Breast epithelium (tissue), 4 donors: Measurements from ENCODE around the gene KIF3B. TPM values are rescaled to one million over a fixed set of nuclear protein-coding genes. Genes with fewer than 3 reads are reported as not detected.

Source experiments
- DNase-seq, 2 donors: peaks; one replicate each; pipeline ENCODE4 v3.0.0-alpha.2; 2019; ENCODE audit warnings: low spot score in 2 of 2
- H3K27ac ChIP-seq, 2 donors: fragments of 200-600 bp; sonication (generic) in 1 of 2; one replicate each; pipeline ENCODE4 v1.5.1; 2016 to 2019; ENCODE audit warnings: mild to moderate bottlenecking in 1 of 2
- H3K27me3 ChIP-seq, 2 donors: fragments of 200-600 bp; sonication (generic) in 1 of 2; one replicate each; pipeline versions ENCODE4 v1.5.1 to v1.6.0; 2017 to 2019; ENCODE audit warnings: control low read depth in 1 of 2, mild to moderate bottlenecking in 1 of 2
- H3K36me3 ChIP-seq: fragments of 200-600 bp; one replicate; pipeline ENCODE4 v1.5.1; 2019
- H3K4me1 ChIP-seq, 2 donors: fragments of 200-600 bp; sonication (generic); one replicate each; pipeline ENCODE4 v1.5.1; 2016 to 2019; ENCODE audit warnings: control low read depth in 1 of 2
- H3K4me3 ChIP-seq, 3 donors: fragments of 200-600 bp; sonication (generic); 1 replicate in 2 of 3; 2 replicates in 1 of 3; pipeline ENCODE4 v1.5.1; 2016 to 2019; ENCODE audit warnings: mild to moderate bottlenecking in 3 of 3, moderate library complexity in 2 of 3
- H3K9me3 ChIP-seq, 2 donors: fragments of 200-600 bp; sonication (generic) in 1 of 2; one replicate each; pipeline ENCODE4 v1.5.1; 2016 to 2019; ENCODE audit warnings: control low read depth in 1 of 2
- POLR2A ChIP-seq: fragments of 450-650 bp; IDR thresholded peaks from one replicate; pipeline ENCODE4 v1.6.1; 2016; ENCODE audit warnings: antibody characterized with exemption, mild to moderate bottlenecking, moderate library complexity
- POLR2AphosphoS5 ChIP-seq, 3 donors: sonication (generic); formaldehyde crosslinking; IDR thresholded peaks; one replicate each; pipeline ENCODE4 v1.6.1; 2017; ENCODE audit warnings: antibody characterized with exemption in 3 of 3
- intact Hi-C: fragments of 100-400 bp; cut with DNase I; formaldehyde crosslinking; loops from one replicate; pipeline ENCODE4 v1.15.1; 2023; ENCODE audit warnings: low total_unique reads
- total RNA-seq, 3 donors: library from RNA; depleted of rRNA; stranded (reverse); fragments of >200 nt; gene quantifications; one replicate each; pipeline ENCODE4 v1.1.0, GENCODE V29; 2016
- TF ChIP-seq, protein P1 (sequence below), 3 donors: fragments of 450-650 bp; IDR thresholded peaks; one replicate each; pipeline ENCODE4 v1.5.1; 2016 to 2017; ENCODE audit warnings: antibody characterized with exemption in 3 of 3, mild to moderate bottlenecking in 3 of 3, moderate library complexity in 3 of 3

The KIF3B gene
- total RNA-seq, 3 donors from 2014 or later, result 23.7 to 28.6 (median 24.6) TPM

DNA sequence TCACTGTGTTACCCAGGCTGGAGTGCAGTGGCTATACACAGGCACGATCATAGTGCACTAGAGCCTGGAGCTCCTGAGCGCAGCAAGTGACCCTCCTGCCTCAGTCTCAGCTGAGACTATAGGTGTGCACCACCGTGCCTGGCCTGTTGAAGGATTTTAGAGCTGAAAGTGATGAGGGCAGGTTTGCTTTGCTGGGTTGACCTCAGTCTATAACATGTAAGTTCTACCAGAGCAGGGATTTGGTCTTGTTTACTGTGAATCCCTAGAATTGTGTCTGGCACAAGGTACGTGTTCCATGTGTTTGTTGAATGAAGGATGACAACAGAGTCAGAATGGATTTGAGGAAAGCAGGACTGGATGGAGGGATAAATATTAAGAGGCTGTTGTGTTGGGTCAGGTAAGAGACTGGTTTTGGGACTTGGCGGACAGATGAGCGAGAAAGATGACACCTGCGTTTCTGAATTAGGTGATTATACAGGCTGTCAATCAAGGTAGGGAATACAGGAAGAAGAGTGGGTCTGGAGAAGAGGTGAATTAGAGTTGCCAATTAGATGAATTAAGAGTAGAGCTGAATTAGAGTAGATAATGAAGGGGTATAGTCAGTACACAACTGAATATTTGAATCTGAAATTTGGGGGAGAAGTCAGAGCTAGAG lies 87.2 kb downstream of the KIF3B start:
- intact Hi-C loops, result no loop called here
- DNase-seq, result no peak
- no peak for TF ChIP-seq POLR2AphosphoS5 (IDR thresholded peaks at IDR 0.05)
- TF ChIP-seq, protein P1, sequence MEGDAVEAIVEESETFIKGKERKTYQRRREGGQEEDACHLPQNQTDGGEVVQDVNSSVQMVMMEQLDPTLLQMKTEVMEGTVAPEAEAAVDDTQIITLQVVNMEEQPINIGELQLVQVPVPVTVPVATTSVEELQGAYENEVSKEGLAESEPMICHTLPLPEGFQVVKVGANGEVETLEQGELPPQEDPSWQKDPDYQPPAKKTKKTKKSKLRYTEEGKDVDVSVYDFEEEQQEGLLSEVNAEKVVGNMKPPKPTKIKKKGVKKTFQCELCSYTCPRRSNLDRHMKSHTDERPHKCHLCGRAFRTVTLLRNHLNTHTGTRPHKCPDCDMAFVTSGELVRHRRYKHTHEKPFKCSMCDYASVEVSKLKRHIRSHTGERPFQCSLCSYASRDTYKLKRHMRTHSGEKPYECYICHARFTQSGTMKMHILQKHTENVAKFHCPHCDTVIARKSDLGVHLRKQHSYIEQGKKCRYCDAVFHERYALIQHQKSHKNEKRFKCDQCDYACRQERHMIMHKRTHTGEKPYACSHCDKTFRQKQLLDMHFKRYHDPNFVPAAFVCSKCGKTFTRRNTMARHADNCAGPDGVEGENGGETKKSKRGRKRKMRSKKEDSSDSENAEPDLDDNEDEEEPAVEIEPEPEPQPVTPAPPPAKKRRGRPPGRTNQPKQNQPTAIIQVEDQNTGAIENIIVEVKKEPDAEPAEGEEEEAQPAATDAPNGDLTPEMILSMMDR (IDR thresholded peaks at IDR 0.05), result no peak
- TF ChIP-seq POLR2A, result no peak
- H3K4me1 ChIP-seq, result peaks cover 0 to 13% of the 10 kb centered on the region in 2 donors
- H3K4me3 ChIP-seq, result no peak overlapping the region
- no peak overlapping the region for H3K27ac ChIP-seq
- H3K36me3 ChIP-seq, result no peaks in the 10 kb centered on the region
- H3K9me3 ChIP-seq, result no peaks in the 10 kb centered on the region
- no peaks in the 10 kb centered on the region for H3K27me3 ChIP-seq

DNA sequence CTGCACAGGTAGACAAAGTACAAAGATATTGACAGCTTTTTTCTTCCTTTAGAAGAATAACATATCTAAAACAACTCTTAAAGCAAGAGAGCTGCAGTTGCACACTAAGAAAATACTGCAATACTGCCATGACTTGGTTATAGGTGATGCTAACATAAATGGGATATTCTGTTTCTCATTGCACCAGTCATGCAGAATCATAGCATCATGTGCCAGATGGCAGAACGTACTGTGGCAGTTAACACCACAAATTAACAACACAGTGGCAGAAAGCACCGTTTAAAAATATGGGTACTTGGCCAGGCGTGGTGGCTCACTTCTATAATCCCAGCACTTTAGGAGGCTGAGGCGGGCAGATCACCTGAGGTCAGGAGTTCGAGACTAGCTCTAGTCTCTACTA lies 88.1 kb downstream of the KIF3B start:
- TF ChIP-seq, protein P1 (IDR thresholded peaks at IDR 0.05), result no peak
- TF ChIP-seq POLR2AphosphoS5 (IDR thresholded peaks at IDR 0.05) (no peak), POLR2A (no peak)
- H3K9me3 ChIP-seq, result no peaks in the 10 kb centered on the region
- H3K27me3 ChIP-seq, result no peaks in the 10 kb centered on the region
- H3K27ac ChIP-seq, result no peak overlapping the region
- no peak overlapping the region for H3K4me3 ChIP-seq
- no peak for DNase-seq
- intact Hi-C loops, result no loop called here
- peaks cover 0 to 13% of the 10 kb centered on the region in 2 donors for H3K4me1 ChIP-seq
- no peaks in the 10 kb centered on the region for H3K36me3 ChIP-seq

DNA sequence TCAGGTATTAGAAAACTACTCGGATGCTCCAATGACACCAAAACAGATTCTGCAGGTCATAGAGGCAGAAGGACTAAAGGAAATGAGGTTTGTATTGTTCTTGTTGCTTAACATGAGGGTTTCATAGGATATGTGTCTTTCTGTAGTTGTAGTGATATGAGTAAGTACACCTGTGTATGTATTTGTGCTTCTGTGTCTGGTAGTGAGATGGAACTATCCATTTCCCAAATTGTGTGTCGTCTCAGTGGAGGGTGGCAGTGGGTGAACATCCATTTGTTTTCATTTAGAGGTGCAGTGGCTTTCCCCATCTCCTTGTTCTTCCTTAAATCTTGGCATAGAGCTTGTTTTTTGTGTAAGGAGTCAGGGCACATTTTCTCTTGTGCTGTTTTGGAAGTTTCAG lies 88.9 kb downstream of the KIF3B start:
- Histone ChIP-seq H3K4me3 (no peak overlapping the region), H3K36me3 (no peaks in the 10 kb centered on the region), H3K9me3 (no peaks in the 10 kb centered on the region), H3K4me1 (peaks cover 0 to 13% of the 10 kb centered on the region in 2 donors), H3K27ac (no peak overlapping the region), H3K27me3 (no peaks in the 10 kb centered on the region)
- intact Hi-C loops, result no loop called here
- DNase-seq, result no peak
- TF ChIP-seq POLR2AphosphoS5 (IDR thresholded peaks at IDR 0.05) (no peak), POLR2A (no peak)
- TF ChIP-seq, protein P1 (IDR thresholded peaks at IDR 0.05), result no peak

DNA sequence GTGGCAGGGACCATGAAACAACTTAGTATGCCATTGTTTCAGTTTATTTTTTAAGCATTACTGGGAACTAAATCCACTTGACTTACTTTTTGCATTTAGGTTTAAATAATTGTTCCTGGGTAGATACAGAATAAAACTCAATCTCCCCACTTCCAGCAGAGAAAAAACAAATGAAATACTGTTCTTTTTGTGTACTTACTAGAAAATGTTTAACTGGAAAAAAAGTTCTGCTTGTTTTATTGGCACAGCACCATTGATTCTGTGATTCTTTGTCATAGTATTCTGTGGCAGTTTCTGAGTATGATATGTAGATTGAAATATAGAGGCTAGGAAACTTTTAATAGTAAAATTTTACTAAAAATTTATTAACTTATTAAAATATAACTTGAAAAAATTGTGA lies 90.9 kb downstream of the KIF3B start:
- Histone ChIP-seq H3K9me3 (no peaks in the 10 kb centered on the region), H3K4me3 (no peak overlapping the region), H3K4me1 (peaks cover 0 to 13% of the 10 kb centered on the region in 2 donors), H3K36me3 (no peaks in the 10 kb centered on the region), H3K27ac (no peak overlapping the region), H3K27me3 (no peaks in the 10 kb centered on the region)
- TF ChIP-seq POLR2A (no peak), POLR2AphosphoS5 (IDR thresholded peaks at IDR 0.05) (no peak)
- TF ChIP-seq, protein P1 (IDR thresholded peaks at IDR 0.05), result no peak
- intact Hi-C loops, result no loop called here
- no peak for DNase-seq

DNA sequence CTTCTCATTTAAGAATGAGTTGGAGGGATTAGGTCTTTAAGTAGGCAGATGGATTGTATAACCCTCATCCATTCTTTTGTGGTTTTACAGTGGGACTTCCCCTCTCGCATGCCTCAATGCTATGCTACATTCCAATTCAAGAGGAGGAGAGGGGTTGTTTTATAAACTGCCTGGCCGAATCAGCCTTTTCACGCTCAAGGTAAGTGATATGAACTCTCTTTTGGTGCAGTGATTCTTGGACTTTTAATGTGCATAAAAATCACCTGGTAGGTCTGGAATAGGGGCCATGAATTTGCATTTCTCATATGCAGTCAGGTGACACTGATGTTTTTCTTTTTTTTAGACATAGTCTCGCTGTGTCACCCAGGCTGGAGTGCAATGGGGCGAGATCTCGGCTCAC lies 91.5 kb downstream of the KIF3B start:
- Histone ChIP-seq H3K27me3 (no peaks in the 10 kb centered on the region), H3K36me3 (no peaks in the 10 kb centered on the region), H3K4me1 (peaks cover 0 to 13% of the 10 kb centered on the region in 2 donors), H3K9me3 (no peaks in the 10 kb centered on the region), H3K27ac (no peak overlapping the region), H3K4me3 (no peak overlapping the region)
- TF ChIP-seq, protein P1 (IDR thresholded peaks at IDR 0.05), result no peak
- TF ChIP-seq POLR2AphosphoS5 (IDR thresholded peaks at IDR 0.05), result no peak
- no peak for TF ChIP-seq POLR2A
- intact Hi-C loops, result no loop called here
- DNase-seq, result no peak
